ENCODE results near the gene RFPL1.

The RFPL1 gene

DNA sequence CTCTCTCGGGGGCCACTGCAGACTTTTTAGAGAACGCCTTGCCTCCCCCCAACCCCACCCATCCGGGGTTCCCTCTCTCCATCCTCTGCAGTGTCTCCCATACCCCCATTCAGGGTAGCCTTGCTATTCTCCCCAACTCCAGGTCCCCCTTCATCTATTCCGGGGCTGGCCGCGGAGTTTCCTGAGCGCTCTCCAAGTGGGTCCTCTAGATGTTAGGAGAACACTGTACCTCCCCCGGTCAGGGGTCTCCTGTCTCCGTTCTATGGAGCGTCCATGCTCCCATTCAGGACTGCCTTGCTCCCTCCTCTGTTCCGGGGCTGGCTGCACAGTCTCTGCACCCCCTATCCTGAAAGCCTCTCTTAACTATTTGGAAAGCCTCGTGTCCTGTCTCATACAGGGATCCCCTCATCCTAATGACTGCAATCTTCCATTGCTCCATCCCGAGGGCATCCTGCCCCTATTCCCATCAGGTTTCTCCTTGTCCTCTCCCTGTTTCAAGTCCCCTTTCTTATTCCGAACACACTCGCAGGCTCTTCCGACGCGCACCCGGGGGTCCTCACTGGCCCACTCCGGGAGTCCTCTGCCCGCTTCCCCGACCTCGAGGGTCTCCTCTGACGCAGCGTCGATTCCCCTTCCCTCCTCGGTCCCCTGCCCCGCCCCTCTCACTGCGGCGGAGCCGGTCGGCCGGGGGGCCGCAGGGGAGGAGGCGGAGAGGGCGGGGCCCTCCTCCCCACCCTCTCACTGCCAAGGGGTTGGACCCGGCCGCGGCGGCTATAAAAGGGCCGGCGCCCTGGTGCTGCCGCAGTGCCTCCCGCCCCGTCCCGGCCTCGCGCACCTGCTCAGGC lies 41.3 kb downstream of the RFPL1 start, which contains the start of gene NEFH:
Gene NEFH (plus strand): TSS at position 802 of the 845 bp plus-strand sequence. CDS start 45 bp downstream, outside the sequence.
- DNase-seq = no peak

DNA sequence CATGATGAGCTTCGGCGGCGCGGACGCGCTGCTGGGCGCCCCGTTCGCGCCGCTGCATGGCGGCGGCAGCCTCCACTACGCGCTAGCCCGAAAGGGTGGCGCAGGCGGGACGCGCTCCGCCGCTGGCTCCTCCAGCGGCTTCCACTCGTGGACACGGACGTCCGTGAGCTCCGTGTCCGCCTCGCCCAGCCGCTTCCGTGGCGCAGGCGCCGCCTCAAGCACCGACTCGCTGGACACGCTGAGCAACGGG lies 41.8 kb downstream of the RFPL1 start:
- no peak for DNase-seq

DNA sequence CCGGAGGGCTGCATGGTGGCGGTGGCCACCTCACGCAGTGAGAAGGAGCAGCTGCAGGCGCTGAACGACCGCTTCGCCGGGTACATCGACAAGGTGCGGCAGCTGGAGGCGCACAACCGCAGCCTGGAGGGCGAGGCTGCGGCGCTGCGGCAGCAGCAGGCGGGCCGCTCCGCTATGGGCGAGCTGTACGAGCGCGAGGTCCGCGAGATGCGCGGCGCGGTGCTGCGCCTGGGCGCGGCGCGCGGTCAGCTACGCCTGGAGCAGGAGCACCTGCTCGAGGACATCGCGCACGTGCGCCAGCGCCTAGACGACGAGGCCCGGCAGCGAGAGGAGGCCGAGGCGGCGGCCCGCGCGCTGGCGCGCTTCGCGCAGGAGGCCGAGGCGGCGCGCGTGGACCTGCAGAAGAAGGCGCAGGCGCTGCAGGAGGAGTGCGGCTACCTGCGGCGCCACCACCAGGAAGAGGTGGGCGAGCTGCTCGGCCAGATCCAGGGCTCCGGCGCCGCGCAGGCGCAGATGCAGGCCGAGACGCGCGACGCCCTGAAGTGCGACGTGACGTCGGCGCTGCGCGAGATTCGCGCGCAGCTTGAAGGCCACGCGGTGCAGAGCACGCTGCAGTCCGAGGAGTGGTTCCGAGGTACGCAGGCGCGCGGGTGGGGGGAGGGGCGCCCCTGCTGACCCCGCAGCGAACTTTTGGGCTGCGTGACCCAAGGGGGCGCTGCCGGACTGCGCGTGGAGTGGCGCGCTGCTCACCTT lies 42.3 kb downstream of the RFPL1 start:
- DNase-seq = peak; percentile 51 to 71

DNA sequence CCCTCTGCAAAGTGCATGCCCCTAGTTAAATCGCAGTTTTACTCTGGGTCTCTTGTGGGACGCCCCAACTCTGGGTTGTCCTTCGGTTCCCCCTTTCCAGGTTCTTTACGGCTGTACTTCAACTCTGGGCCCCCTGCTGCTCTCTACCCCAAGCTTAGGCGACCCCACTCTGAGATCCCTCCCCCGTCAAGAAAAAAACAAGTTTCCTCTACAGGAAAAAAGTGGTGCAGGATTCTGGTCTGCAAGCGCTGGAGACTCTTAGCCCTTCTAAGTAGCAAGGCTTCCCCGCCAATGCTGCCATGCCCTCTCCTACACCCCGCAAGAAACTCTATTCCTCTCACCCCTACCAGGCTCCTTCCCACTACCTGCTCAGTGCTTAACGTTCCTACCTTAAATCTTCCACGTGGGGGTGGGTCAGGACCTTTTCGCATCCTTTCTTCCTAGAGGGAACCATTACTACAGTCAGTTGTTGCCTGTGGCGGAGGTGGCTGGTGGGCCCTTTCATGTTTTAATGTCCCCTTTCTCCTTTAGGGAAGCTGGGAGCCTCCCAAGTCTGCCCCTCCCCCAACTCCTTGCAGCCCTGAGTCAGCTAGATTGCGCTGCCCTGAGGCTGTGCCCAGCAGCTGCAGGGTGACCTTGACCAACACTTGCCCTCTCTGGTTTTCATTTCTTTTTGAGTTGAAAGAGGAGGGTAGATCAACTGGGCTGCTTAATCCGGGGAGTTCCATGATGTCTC lies 43.0 kb downstream of the RFPL1 start:
- no peak for DNase-seq

DNA sequence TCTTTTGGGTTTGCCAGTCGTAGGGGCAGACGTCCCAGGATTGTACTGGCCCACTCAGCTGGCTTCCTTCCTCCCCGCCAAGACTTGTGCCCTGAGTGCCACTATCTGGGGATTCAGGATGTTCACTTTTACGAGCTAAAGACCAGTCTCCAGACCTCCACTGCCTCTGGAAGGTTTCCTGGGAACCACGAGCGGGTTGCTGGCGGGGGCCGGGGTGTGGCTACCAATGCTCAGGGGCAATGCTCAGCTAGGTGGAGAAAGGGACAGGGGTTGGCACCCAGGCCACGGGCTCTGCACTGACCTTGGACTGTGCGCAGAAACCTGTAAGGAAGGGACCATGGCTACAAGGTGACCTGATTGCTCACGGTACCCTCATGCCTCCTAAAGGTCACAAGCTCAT lies 43.9 kb downstream of the RFPL1 start:
- DNase-seq = no peak

DNA sequence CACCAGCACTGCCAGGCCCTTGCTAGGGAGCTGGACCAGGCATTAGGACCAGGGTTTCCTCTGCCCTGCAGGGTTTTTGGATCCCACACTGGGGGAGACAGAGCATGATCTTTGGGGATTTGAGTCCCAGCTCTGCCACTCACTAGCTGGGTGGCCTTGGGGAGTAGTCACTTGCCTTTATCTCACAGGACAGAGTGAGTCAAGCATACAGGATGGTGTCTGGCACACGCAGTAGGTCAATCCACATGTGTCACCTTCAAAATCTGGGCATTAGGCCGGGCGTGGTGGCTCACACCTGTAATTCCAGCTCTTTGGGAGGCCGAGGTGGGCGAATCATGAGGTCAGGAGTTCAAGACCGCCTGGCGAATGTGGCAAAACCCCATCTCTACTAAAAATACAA lies 44.3 kb downstream of the RFPL1 start:
- no peak for DNase-seq

DNA sequence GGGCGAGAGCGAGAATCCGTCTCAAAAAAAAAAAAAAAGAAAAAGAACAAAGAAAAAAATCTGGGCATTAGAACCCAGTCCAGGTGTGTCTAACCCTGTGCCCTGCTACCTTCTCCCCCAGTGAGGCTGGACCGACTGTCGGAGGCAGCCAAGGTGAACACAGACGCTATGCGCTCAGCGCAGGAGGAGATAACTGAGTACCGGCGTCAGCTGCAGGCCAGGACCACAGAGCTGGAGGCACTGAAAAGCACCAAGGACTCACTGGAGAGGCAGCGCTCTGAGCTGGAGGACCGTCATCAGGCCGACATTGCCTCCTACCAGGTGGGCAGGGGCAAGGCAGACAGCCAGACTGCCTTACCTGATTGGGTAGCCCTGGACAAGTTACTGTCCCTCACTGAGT lies 44.9 kb downstream of the RFPL1 start:
- DNase-seq = no peak

DNA sequence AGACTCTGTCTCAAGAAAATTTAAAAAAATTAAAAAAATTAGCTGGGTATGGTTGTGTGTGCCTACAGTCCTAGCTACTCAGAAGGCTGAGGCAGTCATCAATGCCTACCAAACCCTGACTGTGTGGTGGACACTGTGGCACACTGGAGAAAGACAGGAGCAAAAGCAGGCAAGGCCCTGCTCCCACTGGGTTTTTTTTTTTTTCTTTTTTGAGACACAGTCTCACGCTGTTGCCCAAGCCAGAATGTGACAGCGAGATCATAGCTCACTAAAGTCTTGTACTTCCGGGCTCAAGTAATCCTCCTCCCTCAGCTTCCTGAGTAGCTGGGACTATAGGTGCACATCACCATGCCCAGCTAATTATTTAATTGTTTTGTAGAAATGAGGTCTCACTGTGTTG lies 46.3 kb downstream of the RFPL1 start:
- no peak for DNase-seq

DNA sequence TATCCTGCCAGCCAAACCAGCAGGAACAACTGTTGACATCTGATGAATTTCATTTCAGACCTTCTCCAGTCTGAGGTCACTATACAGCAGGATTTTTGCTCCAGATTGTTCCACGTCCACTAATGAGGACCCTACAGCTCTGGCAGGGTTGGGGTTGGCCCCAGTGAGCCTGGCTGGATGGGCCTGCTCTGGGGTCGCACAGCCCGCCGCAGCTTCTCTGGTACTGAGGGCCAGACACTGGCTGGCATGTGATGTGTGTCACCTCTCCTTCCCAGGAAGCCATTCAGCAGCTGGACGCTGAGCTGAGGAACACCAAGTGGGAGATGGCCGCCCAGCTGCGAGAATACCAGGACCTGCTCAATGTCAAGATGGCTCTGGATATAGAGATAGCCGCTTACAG lies 47.1 kb downstream of the RFPL1 start:
- DNase-seq = no peak

DNA sequence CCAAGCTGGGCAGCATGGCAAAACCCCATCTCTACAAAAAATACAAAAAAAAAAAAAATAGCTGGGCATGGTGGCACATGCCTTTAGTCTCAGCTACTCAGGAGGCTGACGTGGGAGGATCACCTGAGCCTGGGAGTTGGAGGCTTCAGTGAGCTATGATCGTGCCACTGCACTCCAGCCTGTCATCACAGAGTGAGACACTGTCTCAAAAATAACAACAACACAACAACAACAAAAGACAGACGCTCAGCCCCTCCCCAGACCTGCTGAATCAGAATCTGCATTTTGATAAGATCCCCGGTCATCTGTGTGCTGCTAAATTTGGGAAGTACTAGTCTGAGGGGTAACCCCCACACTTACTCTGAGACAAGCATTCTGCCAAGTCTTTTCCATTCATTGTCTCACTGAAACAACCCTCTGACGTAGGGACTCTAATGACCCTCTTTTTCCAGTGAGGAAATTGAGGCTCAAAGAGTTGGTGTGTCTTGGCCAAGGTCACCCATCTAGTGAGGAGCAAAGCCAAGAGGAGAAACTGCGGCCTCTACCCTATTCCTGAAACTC lies 49.1 kb downstream of the RFPL1 start:
- DNase-seq = no peak

DNA sequence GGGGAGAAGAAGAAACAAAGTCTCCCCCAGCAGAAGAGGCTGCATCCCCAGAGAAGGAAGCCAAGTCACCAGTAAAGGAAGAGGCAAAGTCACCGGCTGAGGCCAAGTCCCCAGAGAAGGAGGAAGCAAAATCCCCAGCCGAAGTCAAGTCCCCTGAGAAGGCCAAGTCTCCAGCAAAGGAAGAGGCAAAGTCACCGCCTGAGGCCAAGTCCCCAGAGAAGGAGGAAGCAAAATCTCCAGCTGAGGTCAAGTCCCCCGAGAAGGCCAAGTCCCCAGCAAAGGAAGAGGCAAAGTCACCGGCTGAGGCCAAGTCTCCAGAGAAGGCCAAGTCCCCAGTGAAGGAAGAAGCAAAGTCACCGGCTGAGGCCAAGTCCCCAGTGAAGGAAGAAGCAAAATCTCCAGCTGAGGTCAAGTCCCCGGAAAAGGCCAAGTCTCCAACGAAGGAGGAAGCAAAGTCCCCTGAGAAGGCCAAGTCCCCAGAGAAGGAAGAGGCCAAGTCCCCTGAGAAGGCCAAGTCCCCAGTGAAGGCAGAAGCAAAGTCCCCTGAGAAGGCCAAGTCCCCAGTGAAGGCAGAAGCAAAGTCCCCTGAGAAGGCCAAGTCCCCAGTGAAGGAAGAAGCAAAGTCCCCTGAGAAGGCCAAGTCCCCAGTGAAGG lies 50.9 kb downstream of the RFPL1 start:
- DNase-seq = peak in 1 of 2 donors; percentile 19

DNA sequence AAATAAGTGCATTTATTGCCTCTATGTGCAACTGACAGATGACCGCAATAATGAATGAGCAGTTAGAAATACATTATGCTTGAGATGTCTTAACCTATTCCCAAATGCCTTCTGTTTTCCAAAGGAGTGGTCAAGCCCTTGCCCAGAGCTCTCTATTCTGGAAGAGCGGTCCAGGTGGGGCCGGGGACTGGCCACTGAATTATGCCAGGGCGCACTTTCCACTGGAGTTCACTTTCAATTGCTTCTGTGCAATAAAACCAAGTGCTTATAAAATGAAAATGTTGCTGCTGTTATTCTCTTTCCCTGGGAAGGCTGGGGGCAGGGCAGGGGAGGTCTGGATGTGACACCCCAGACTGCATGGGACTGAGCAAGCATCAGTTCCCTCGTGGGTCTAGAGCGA lies 52.6 kb downstream of the RFPL1 start:
- no peak for DNase-seq

Data from CD4-positive, alpha-beta T cell treated with Interleukin-1 beta for 1 hour (primary cell).